Thyroid gland (tissue), 4 donors: ENCODE measurements around the gene GNLY. TPM values are rescaled to one million over a fixed set of nuclear protein-coding genes. Genes with fewer than 3 reads are reported as not detected.

Experiments
- DNase-seq, 2 donors: peaks; one replicate each; pipeline ENCODE4 v3.0.0-alpha.2; 2019
- H3K27ac ChIP-seq, 3 donors: fragments of 200-600 bp; sonication (generic); 1 replicate in 2 of 3; 2 replicates in 1 of 3; pipeline ENCODE4 v1.5.1; 2016 to 2019; ENCODE audit warnings: mild to moderate bottlenecking in 1 of 3, moderate library complexity in 1 of 3
- H3K27me3 ChIP-seq: fragments of 200-600 bp; sonication (generic); one replicate; pipeline ENCODE4 v1.5.1; 2019
- H3K36me3 ChIP-seq, 2 donors: fragments of 200-600 bp; sonication (generic); one replicate each; pipeline ENCODE4 v1.5.1; 2016 to 2019
- H3K4me1 ChIP-seq, 2 donors: fragments of 200-600 bp; sonication (generic); one replicate each; pipeline ENCODE4 v1.5.1; 2017 to 2019
- H3K4me3 ChIP-seq, 3 donors: fragments of 200-600 bp; sonication (generic); replicated peaks in 1 of 3; 1 replicate in 2 of 3; 2 replicates in 1 of 3; pipeline ENCODE4 v1.5.1; 2016; ENCODE audit warnings: mild to moderate bottlenecking in 1 of 3
- H3K9me3 ChIP-seq: fragments of 200-600 bp; sonication (generic); one replicate; pipeline ENCODE4 v1.5.1; 2017
- CTCF ChIP-seq, 6 experiments: fragments of 200-600 bp in 3 of 6; fragments of 450-650 bp in 3 of 6; sonication (generic) in 3 of 6; IDR thresholded peaks; one replicate each; pipeline ENCODE4 v1.5.1; 2016 to 2019; ENCODE audit warnings: antibody characterized with exemption in 6 of 6, mild to moderate bottlenecking in 2 of 6, inconsistent platforms in 1 of 6, moderate library complexity in 1 of 6
- POLR2A ChIP-seq, 2 donors: fragments of 450-650 bp; IDR thresholded peaks; one replicate each; pipeline ENCODE4 v1.6.1; 2017; ENCODE audit warnings: antibody characterized with exemption in 2 of 2, mild to moderate bottlenecking in 2 of 2, moderate library complexity in 1 of 2
- WGBS, 2 donors: methylation state at CpG; one replicate each; pipeline ENCODE4 v1.1.5; 2017; 5-methylcytosine and 5-hydroxymethylcytosine counted together
- intact Hi-C: fragments of 100-400 bp; cut with DNase I; formaldehyde crosslinking; loops from one replicate; pipeline ENCODE4 v1.15.1; 2023
- total RNA-seq, 4 donors: library from RNA; depleted of rRNA; stranded (reverse); fragments of >200 nt; gene quantifications; one replicate each; pipeline ENCODE4 v1.2.3, GENCODE V29; 2016

The GNLY gene
- 1 to 10 TPM in 1 of 4 donors, under 1 TPM in 2, not detected in 1; 0.22 to 3.6 (median 0.63) TPM for total RNA-seq

GRCh38 chr2:85694052-85695025 lies at the start of gene GNLY:
GNLY (plus strand) TSS chr2:85694358; CDS start chr2:85694419, 61 bp downstream.
- TF ChIP-seq POLR2A (IDR thresholded peaks at IDR 0.05) (no peak), CTCF (IDR thresholded peaks at IDR 0.05) (no peak)
- no peaks in the 10 kb centered on the region for H3K36me3 ChIP-seq
- no peaks in the 10 kb centered on the region for H3K9me3 ChIP-seq
- DNase-seq, result no peak
- WGBS, 2 donors, result 94 to 95% methylated on average over 10 to 13 of the region's 15 CpGs
- no peaks in the 10 kb centered on the region for H3K4me1 ChIP-seq
- intact Hi-C loops, result no loop called here
- H3K27me3 ChIP-seq, result no peaks in the 10 kb centered on the region
- H3K4me3 ChIP-seq, result no peak within 1 kb of the TSS
- no peak within 1 kb of the TSS for H3K27ac ChIP-seq

GRCh38 chr2:85644909-85645308 lies 49.2 kb upstream of the GNLY start:
- Histone ChIP-seq H3K27me3 (no peaks in the 10 kb centered on the region), H3K36me3 (peaks cover 66 to 99% of the 10 kb centered on the region in 2 donors), H3K9me3 (no peaks in the 10 kb centered on the region), H3K4me1 (peaks cover 0 to 12% of the 10 kb centered on the region in 2 donors), H3K4me3 (no peak overlapping the region), H3K27ac (no peak overlapping the region)
- DNase-seq, result no peak
- WGBS, 2 donors, result 96 to 98% methylated on average over 8 of the region's 8 CpGs
- intact Hi-C loops, result no loop called here
- TF ChIP-seq CTCF (IDR thresholded peaks at IDR 0.05) (no peak), POLR2A (IDR thresholded peaks at IDR 0.05) (no peak)

- peaks cover 0 to 12% of the 10 kb centered on the region in 2 donors for H3K4me1 ChIP-seq
- no peak overlapping the region for H3K4me3 ChIP-seq
- intact Hi-C loops, result no loop called here
- no peak overlapping the region for H3K27ac ChIP-seq
- no peak for DNase-seq
- H3K36me3 ChIP-seq, result peaks cover 55 to 88% of the 10 kb centered on the region in 2 donors
- 93 to 94% methylated on average over 2 of the region's 2 CpGs for WGBS, 2 donors
- no peak for TF ChIP-seq CTCF (IDR thresholded peaks at IDR 0.05)
- no peak for TF ChIP-seq POLR2A (IDR thresholded peaks at IDR 0.05)
- H3K27me3 ChIP-seq, result no peaks in the 10 kb centered on the region
- no peaks in the 10 kb centered on the region for H3K9me3 ChIP-seq
Observed at GRCh38 chr2:85646166-85646565, 48.0 kb upstream of the GNLY start.

- H3K4me3 ChIP-seq, result no peak overlapping the region
- H3K27me3 ChIP-seq, result no peaks in the 10 kb centered on the region
- peak overlapping the region; percentile 21 to 67 (median 41) for H3K27ac ChIP-seq
- no peak for TF ChIP-seq POLR2A (IDR thresholded peaks at IDR 0.05)
- TF ChIP-seq CTCF (IDR thresholded peaks at IDR 0.05), result no peak
- 88 to 91% methylated on average over 10 of the region's 10 CpGs for WGBS, 2 donors
- DNase-seq, result no peak
- no peaks in the 10 kb centered on the region for H3K9me3 ChIP-seq
- intact Hi-C loops, result no loop called here
- H3K36me3 ChIP-seq, result peaks cover 39 to 69% of the 10 kb centered on the region in 2 donors
- peaks cover 6 to 18% of the 10 kb centered on the region in 2 donors for H3K4me1 ChIP-seq
Observed at GRCh38 chr2:85647823-85648526, 46.2 kb upstream of the GNLY start.
